GM19452 (cell line): ENCODE results near the gene AMER2.
"Not testable (repeated sequence)": the region's sequence is repeated elsewhere in the genome, so short reads cannot be mapped to it uniquely, and the experiment has no call there.

Experiments used
- ATAC-seq: cut with Tn5 transposase; IDR thresholded peaks from one replicate; pipeline ENCODE4 v1.9.1; 2021; ENCODE audit not compliant: unreplicated experiment

AMER2 gene

GRCh38 chr13:25186187-25186586, 14.1 kb upstream of the AMER2 start:
- ATAC-seq = no peak

GRCh38 chr13:25181597-25181996, 9.5 kb upstream of the AMER2 start:
- ATAC-seq = peak; percentile 11

- peak; percentile 64 for ATAC-seq
These were observed 8.9 kb upstream of the AMER2 start for GRCh38 chr13:25180775-25181537.

- ATAC-seq = no peak
These were observed 8.0 kb upstream of the AMER2 start for GRCh38 chr13:25179832-25180774.

GRCh38 chr13:25179011-25179410, 6.9 kb upstream of the AMER2 start:
- no peak for ATAC-seq

- no peak for ATAC-seq
These were observed 6.0 kb upstream of the AMER2 start for GRCh38 chr13:25178070-25178469.

- no peak for ATAC-seq
These were observed 5.5 kb upstream of the AMER2 start for GRCh38 chr13:25177636-25178035.

- no peak for ATAC-seq
These were observed 4.9 kb upstream of the AMER2 start for GRCh38 chr13:25177012-25177411.

- no peak for ATAC-seq
These were observed 3.3 kb upstream of the AMER2 start for GRCh38 chr13:25175431-25175830.

GRCh38 chr13:25175026-25175425, 2.9 kb upstream of the AMER2 start:
- ATAC-seq = no peak

GRCh38 chr13:25174304-25174703, 2.2 kb upstream of the AMER2 start:
- no peak for ATAC-seq

GRCh38 chr13:25172303-25172630, 179 bp upstream of the AMER2 start:
- no peak for ATAC-seq

- ATAC-seq = no peak
These were observed 945 bp downstream of the AMER2 start for GRCh38 chr13:25171170-25171516.

- ATAC-seq = no peak
These were observed 1.5 kb downstream of the AMER2 start for GRCh38 chr13:25170554-25171111.

GRCh38 chr13:25169951-25170553, 2.0 kb downstream of the AMER2 start:
- no peak for ATAC-seq

- ATAC-seq = no peak
These were observed 2.7 kb downstream of the AMER2 start for GRCh38 chr13:25169356-25169755.

- no peak for ATAC-seq
These were observed 3.3 kb downstream of the AMER2 start for GRCh38 chr13:25168790-25169189.

GRCh38 chr13:25167382-25168174, 4.5 kb downstream of the AMER2 start:
- no peak for ATAC-seq

- no peak for ATAC-seq
These were observed 5.8 kb downstream of the AMER2 start for GRCh38 chr13:25166306-25166705.

GRCh38 chr13:25165663-25166062, 6.4 kb downstream of the AMER2 start:
- no peak for ATAC-seq

- not testable (repeated sequence) for ATAC-seq
These were observed 6.9 kb downstream of the AMER2 start for GRCh38 chr13:25165163-25165562.
